ENCODE results near the gene PROSER2.
"Not testable (repeated sequence)": the region's sequence is repeated elsewhere in the genome, so short reads cannot be mapped to it uniquely, and the experiment has no call there.

PROSER2 gene

GRCh38 chr10:11881477-11882417 is 58.6 kb downstream of the PROSER2 start:
- no peak for TF ChIP-seq POLR2A (IDR thresholded peaks at IDR 0.05; ENCODE audit: low read depth, low read length)
- no peak for TF ChIP-seq TAF1 (IDR thresholded peaks at IDR 0.05; ENCODE audit: borderline replicate concordance, low read depth, low read length)
- no peak for TF ChIP-seq POLR2AphosphoS5 (IDR thresholded peaks at IDR 0.05; ENCODE audit: low read depth, low read length)
- DNase-seq (ENCODE audit: insufficient read length) (no peak), FAIRE-seq (no peak)

- TF ChIP-seq TAF1 (IDR thresholded peaks at IDR 0.05; ENCODE audit: borderline replicate concordance, low read depth, low read length) = no peak
- no peak for TF ChIP-seq POLR2AphosphoS5 (IDR thresholded peaks at IDR 0.05; ENCODE audit: low read depth, low read length)
- no peak for TF ChIP-seq POLR2A (IDR thresholded peaks at IDR 0.05; ENCODE audit: low read depth, low read length)
- FAIRE-seq = no peak
- no peak for DNase-seq (ENCODE audit: insufficient read length)
These were observed 59.7 kb downstream of the PROSER2 start for GRCh38 chr10:11882646-11883375.

GRCh38 chr10:11884706-11885423 is 61.7 kb downstream of the PROSER2 start:
- FAIRE-seq (no peak), DNase-seq (ENCODE audit: insufficient read length) (no peak)
- TF ChIP-seq POLR2AphosphoS5 (IDR thresholded peaks at IDR 0.05; ENCODE audit: low read depth, low read length) (no peak), TAF1 (IDR thresholded peaks at IDR 0.05; ENCODE audit: borderline replicate concordance, low read depth, low read length) (no peak), POLR2A (IDR thresholded peaks at IDR 0.05; ENCODE audit: low read depth, low read length) (no peak)

GRCh38 chr10:11885437-11886137 is 62.4 kb downstream of the PROSER2 start:
- FAIRE-seq (no peak), DNase-seq (ENCODE audit: insufficient read length) (no peak)
- no peak for TF ChIP-seq POLR2AphosphoS5 (IDR thresholded peaks at IDR 0.05; ENCODE audit: low read depth, low read length)
- TF ChIP-seq TAF1 (IDR thresholded peaks at IDR 0.05; ENCODE audit: borderline replicate concordance, low read depth, low read length) = no peak

GRCh38 chr10:11886138-11886474 is 63.0 kb downstream of the PROSER2 start:
- DNase-seq (ENCODE audit: insufficient read length) (no peak), FAIRE-seq (no peak)
- TF ChIP-seq POLR2AphosphoS5 (IDR thresholded peaks at IDR 0.05; ENCODE audit: low read depth, low read length) = no peak
- no peak for TF ChIP-seq POLR2A (IDR thresholded peaks at IDR 0.05; ENCODE audit: low read depth, low read length)
- TF ChIP-seq TAF1 (IDR thresholded peaks at IDR 0.05; ENCODE audit: borderline replicate concordance, low read depth, low read length) = no peak

GRCh38 chr10:11886851-11887250 is 63.7 kb downstream of the PROSER2 start:
- FAIRE-seq (peak; percentile 40), DNase-seq (ENCODE audit: insufficient read length) (no peak)
- no peak for TF ChIP-seq TAF1 (IDR thresholded peaks at IDR 0.05; ENCODE audit: borderline replicate concordance, low read depth, low read length)
- no peak for TF ChIP-seq POLR2AphosphoS5 (IDR thresholded peaks at IDR 0.05; ENCODE audit: low read depth, low read length)

GRCh38 chr10:11887381-11888227 is 64.4 kb downstream of the PROSER2 start:
- no peak for DNase-seq (ENCODE audit: insufficient read length)
- no peak for FAIRE-seq
- TF ChIP-seq POLR2A (IDR thresholded peaks at IDR 0.05; ENCODE audit: low read depth, low read length) (no peak), POLR2AphosphoS5 (IDR thresholded peaks at IDR 0.05; ENCODE audit: low read depth, low read length) (no peak), TAF1 (IDR thresholded peaks at IDR 0.05; ENCODE audit: borderline replicate concordance, low read depth, low read length) (no peak)

GRCh38 chr10:11889263-11889662 is 66.1 kb downstream of the PROSER2 start:
- FAIRE-seq; DNase-seq (ENCODE audit: insufficient read length): not testable (repeated sequence)

GRCh38 chr10:11891776-11892486 is 68.8 kb downstream of the PROSER2 start:
- no peak for TF ChIP-seq TAF1 (IDR thresholded peaks at IDR 0.05; ENCODE audit: borderline replicate concordance, low read depth, low read length)
- no peak for TF ChIP-seq POLR2AphosphoS5 (IDR thresholded peaks at IDR 0.05; ENCODE audit: low read depth, low read length)
- TF ChIP-seq POLR2A (IDR thresholded peaks at IDR 0.05; ENCODE audit: low read depth, low read length) = no peak
- FAIRE-seq (no peak), DNase-seq (ENCODE audit: insufficient read length) (no peak)

GRCh38 chr10:11893749-11894278 is 70.7 kb downstream of the PROSER2 start:
- FAIRE-seq (no peak), DNase-seq (ENCODE audit: insufficient read length) (no peak)
- TF ChIP-seq TAF1 (IDR thresholded peaks at IDR 0.05; ENCODE audit: borderline replicate concordance, low read depth, low read length) = no peak
- no peak for TF ChIP-seq POLR2A (IDR thresholded peaks at IDR 0.05; ENCODE audit: low read depth, low read length)
- TF ChIP-seq POLR2AphosphoS5 (IDR thresholded peaks at IDR 0.05; ENCODE audit: low read depth, low read length) = no peak
